Peyer's patch (tissue), 4 donors: Measurements from ENCODE around the gene DLGAP1.

Experiments used
- CTCF ChIP-seq, 6 experiments: fragments of 450-650 bp in 4 of 6; fragments of 200-600 bp in 2 of 6; sonication (generic) in 1 of 6; IDR thresholded peaks; one replicate each; pipeline ENCODE4 v1.5.1; 2017 to 2019; ENCODE audit warnings: antibody characterized with exemption in 6 of 6, mild to moderate bottlenecking in 3 of 6, moderate library complexity in 1 of 6
- POLR2A ChIP-seq, 2 donors: fragments of 450-650 bp; IDR thresholded peaks; one replicate each; pipeline ENCODE4 v1.5.1; 2017; ENCODE audit warnings: antibody characterized with exemption in 2 of 2, mild to moderate bottlenecking in 2 of 2, moderate library complexity in 2 of 2

- TF ChIP-seq CTCF (IDR thresholded peaks at IDR 0.05) (no peak), POLR2A (IDR thresholded peaks at IDR 0.05) (no peak)
These were observed 806.5 kb downstream of the DLGAP1 start for GRCh38 chr18:3648641-3649040.
